GM23338 (cell line): ENCODE data around the gene MLEC. TPM values are rescaled to one million over a fixed set of nuclear protein-coding genes. Genes with fewer than 3 reads are reported as not detected.

Experiments
- ATAC-seq: fragments of 200-7000 bp; cut with Tn5 transposase; 3 replicates; pipeline ENCODE4 v1.9.1; 2020
- DNase-seq: peaks from one replicate; pipeline ENCODE4 v3.0.0-alpha.2; 2015; ENCODE audit warnings: low spot score
- H2AFZ ChIP-seq: fragments of 200-600 bp; sonication (generic); 2 replicates; pipeline ENCODE4 v1.8.0; 2016; ENCODE audit warnings: antibody characterized with exemption, mild to moderate bottlenecking, moderate library complexity
- H3F3A ChIP-seq: fragments of 200-600 bp; sonication (generic); replicated peaks from 2 replicates; pipeline ENCODE4 v1.8.0; 2017; ENCODE audit warnings: antibody characterized with exemption, mixed run types, low read depth
- H3K27ac ChIP-seq: fragments of 200-600 bp; sonication (generic); 2 replicates; pipeline ENCODE4 v1.6.1; 2016; ENCODE audit warnings: low read depth
- H3K27me3 ChIP-seq: fragments of 200-600 bp; sonication (generic); 2 replicates; pipeline ENCODE4 v1.8.0; 2016; ENCODE audit warnings: mild to moderate bottlenecking, mixed run types, moderate library complexity; ENCODE audit not compliant: insufficient read depth
- H3K36me3 ChIP-seq: fragments of 200-600 bp; sonication (generic); 2 replicates; pipeline ENCODE4 v1.8.0; 2016; ENCODE audit warnings: mild to moderate bottlenecking; ENCODE audit not compliant: insufficient read depth
- H3K4me1 ChIP-seq: fragments of 200-600 bp; sonication (generic); 2 replicates; pipeline ENCODE4 v1.8.0; 2016; ENCODE audit warnings: mild to moderate bottlenecking, moderate library complexity; ENCODE audit not compliant: insufficient read depth
- H3K4me2 ChIP-seq: fragments of 200-600 bp; sonication (generic); 2 replicates; pipeline ENCODE4 v1.7.1; 2017; ENCODE audit warnings: mixed run types
- H3K4me3 ChIP-seq: fragments of 200-600 bp; sonication (generic); 2 replicates; pipeline ENCODE4 v1.6.1; 2016; ENCODE audit warnings: mixed run types
- H3K79me2 ChIP-seq: fragments of 200-600 bp; sonication (generic); replicated peaks from 2 replicates; pipeline ENCODE4 v1.8.0; 2017; ENCODE audit warnings: mild to moderate bottlenecking; ENCODE audit not compliant: insufficient read depth
- H3K9me2 ChIP-seq: fragments of 200-600 bp; sonication (generic); 2 replicates; pipeline ENCODE4 v1.8.0; 2017; ENCODE audit not compliant: insufficient read depth
- H4K20me1 ChIP-seq: fragments of 200-600 bp; sonication (generic); replicated peaks from 2 replicates; pipeline ENCODE4 v1.8.0; 2017; ENCODE audit warnings: mild to moderate bottlenecking; ENCODE audit not compliant: insufficient read depth
- H3K27ac Mint-ChIP-seq: 2 replicates; pipeline ENCODE4 v1.8.0; 2020; ENCODE audit warnings: inconsistent platforms, mild to moderate bottlenecking, moderate library complexity, mixed read lengths
- H3K27me3 Mint-ChIP-seq: 3 replicates; pipeline ENCODE4 v1.8.0; 2022; ENCODE audit warnings: low read depth, mild to moderate bottlenecking, moderate library complexity, mixed read lengths, inconsistent platforms; ENCODE audit not compliant: insufficient read depth, poor library complexity
- H3K36me3 Mint-ChIP-seq: 3 replicates; pipeline ENCODE4 v1.8.0; 2021; ENCODE audit warnings: low read depth, mild to moderate bottlenecking, inconsistent platforms, moderate library complexity, mixed read lengths
- H3K4me1 Mint-ChIP-seq: 3 replicates; pipeline ENCODE4 v1.8.0; 2020; ENCODE audit warnings: mild to moderate bottlenecking, inconsistent platforms, mixed read lengths
- H3K4me3 Mint-ChIP-seq: 3 replicates; pipeline ENCODE4 v1.8.0; 2021; ENCODE audit warnings: moderate library complexity, mild to moderate bottlenecking, inconsistent platforms, mixed read lengths
- H3K9me3 Mint-ChIP-seq: 3 replicates; pipeline ENCODE4 v1.8.0; 2020; ENCODE audit warnings: moderate library complexity, mild to moderate bottlenecking, inconsistent platforms, mixed read lengths
- CREB1 ChIP-seq: fragments of 250-450 bp; sonication (Bioruptor Pico); IDR thresholded peaks from 2 replicates; pipeline ENCODE4 v1.5.0; 2020; ENCODE audit warnings: low read depth, mild to moderate bottlenecking, moderate library complexity
- EZH2 ChIP-seq: fragments of 200-600 bp; sonication (generic); IDR thresholded peaks from one replicate; pipeline ENCODE4 v1.8.0; 2017; ENCODE audit warnings: antibody characterized with exemption, mild to moderate bottlenecking, low read depth; ENCODE audit not compliant: unreplicated experiment
- EZH2phosphoT487 ChIP-seq: fragments of 200-600 bp; sonication (generic); IDR thresholded peaks from one replicate; pipeline ENCODE4 v1.8.1; 2018; ENCODE audit warnings: antibody characterized with exemption; ENCODE audit not compliant: unreplicated experiment
- JUNB ChIP-seq: IDR thresholded peaks from one replicate; pipeline ENCODE4 v1.6.1; 2016; ENCODE audit warnings: antibody characterized with exemption; ENCODE audit not compliant: unreplicated experiment
- NANOG ChIP-seq: IDR thresholded peaks from 2 replicates; pipeline ENCODE4 v1.6.1; 2016; ENCODE audit warnings: antibody characterized with exemption, borderline replicate concordance
- POLR2AphosphoS5 ChIP-seq: IDR thresholded peaks from 2 replicates; pipeline ENCODE4 v1.6.1; 2016; ENCODE audit warnings: antibody characterized with exemption, low read depth
- STAT1 ChIP-seq: IDR thresholded peaks from one replicate; pipeline ENCODE4 v1.6.1; 2016; ENCODE audit warnings: antibody characterized with exemption; ENCODE audit not compliant: unreplicated experiment
- ZNF114 ChIP-seq: fragments of 250-450 bp; sonication (Bioruptor Pico); IDR thresholded peaks from 2 replicates; pipeline ENCODE4 v1.5.0; 2020; ENCODE audit warnings: mild to moderate bottlenecking, moderate library complexity
- ZNF331 ChIP-seq: fragments of 250-450 bp; sonication (Bioruptor Pico); IDR thresholded peaks from 2 replicates; pipeline ENCODE4 v1.5.0; 2020; ENCODE audit warnings: low read depth, mild to moderate bottlenecking, moderate library complexity
- polyA plus RNA-seq: library from polyadenylated mRNA; unstranded; fragments of >200 nt; fragmentation: Nextera tagmentation; extraction: Ambion mirVana; gene quantifications from 2 replicates; pipeline ENCODE4 v1.2.1, GENCODE V29; 2016
- total RNA-seq: library from RNA; depleted of rRNA; stranded (reverse); fragments of >200 nt; shearing (Covaris generic); gene quantifications from 2 replicates; pipeline ENCODE4 v1.2.3, GENCODE V29; 2014
- TF ChIP-seq, protein P1 (sequence below): IDR thresholded peaks from 2 replicates; pipeline ENCODE4 v1.6.1; 2016; ENCODE audit warnings: antibody characterized with exemption
- TF ChIP-seq, protein P2 (sequence below): IDR thresholded peaks from one replicate; pipeline ENCODE4 v1.6.1; 2018; ENCODE audit warnings: antibody characterized with exemption; ENCODE audit not compliant: unreplicated experiment
- TF ChIP-seq, protein P3 (sequence below), 2 experiments: fragments of 200-600 bp in 1 of 2; sonication (generic) in 1 of 2; conservative IDR thresholded peaks; 2 replicates each; pipeline versions ENCODE4 v1.5.1 to v1.6.1; 2016 to 2017; ENCODE audit warnings: antibody characterized with exemption in 2 of 2, low read depth in 2 of 2, mild to moderate bottlenecking in 2 of 2, moderate library complexity in 1 of 2
- TF ChIP-seq, protein P4 (sequence below): fragments of 250-450 bp; sonication (Bioruptor Pico); IDR thresholded peaks from 2 replicates; pipeline ENCODE4 v1.5.0; 2020; ENCODE audit warnings: mild to moderate bottlenecking, moderate library complexity

Gene MLEC
- total and polyA plus RNA-seq, 2 experiments from 2014 or later = 225 to 264 TPM

DNA sequence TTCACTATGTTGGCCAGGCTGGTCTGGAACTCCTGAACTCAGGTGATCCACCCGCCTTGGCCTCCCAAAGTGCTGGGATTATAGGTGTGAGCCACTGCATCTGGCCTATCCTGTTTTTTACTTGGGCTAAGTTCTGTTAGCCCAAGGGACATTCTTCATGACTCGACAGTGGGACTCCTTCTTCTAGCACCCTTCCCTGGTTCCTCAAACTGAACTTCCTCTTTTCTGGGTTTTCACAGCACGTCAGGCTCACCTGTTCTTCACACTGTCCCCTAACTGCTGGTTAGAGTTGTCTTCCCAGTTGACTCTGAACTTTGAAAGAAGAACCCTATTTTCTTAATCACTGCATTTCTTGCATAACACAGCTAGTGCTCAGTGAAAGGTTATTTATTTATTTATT is 24.1 kb upstream of the MLEC start:
- DNase-seq (no peak), ATAC-seq (no peak)
- H3K9me2 ChIP-seq = no peaks in the 10 kb centered on the region
- no peak overlapping the region for H3K4me2 ChIP-seq
- Mint-ChIP-seq H3K27me3 (peaks cover 5% of the 10 kb centered on the region), H3K27ac (no peak overlapping the region), H3K9me3 (no peaks in the 10 kb centered on the region), H3K36me3 (no peaks in the 10 kb centered on the region; the same call in 2 of the 3 replicates), H3K4me3 (no peak overlapping the region), H3K4me1 (peaks cover 6% of the 10 kb centered on the region; the same call in 2 of the 3 replicates)
- no peaks in the 10 kb centered on the region for H3K27me3 ChIP-seq
- TF ChIP-seq, protein P1, sequence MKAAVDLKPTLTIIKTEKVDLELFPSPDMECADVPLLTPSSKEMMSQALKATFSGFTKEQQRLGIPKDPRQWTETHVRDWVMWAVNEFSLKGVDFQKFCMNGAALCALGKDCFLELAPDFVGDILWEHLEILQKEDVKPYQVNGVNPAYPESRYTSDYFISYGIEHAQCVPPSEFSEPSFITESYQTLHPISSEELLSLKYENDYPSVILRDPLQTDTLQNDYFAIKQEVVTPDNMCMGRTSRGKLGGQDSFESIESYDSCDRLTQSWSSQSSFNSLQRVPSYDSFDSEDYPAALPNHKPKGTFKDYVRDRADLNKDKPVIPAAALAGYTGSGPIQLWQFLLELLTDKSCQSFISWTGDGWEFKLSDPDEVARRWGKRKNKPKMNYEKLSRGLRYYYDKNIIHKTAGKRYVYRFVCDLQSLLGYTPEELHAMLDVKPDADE = no peak
- no peak for TF ChIP-seq EZH2
- TF ChIP-seq NANOG = no peak
- TF ChIP-seq, protein P2, sequence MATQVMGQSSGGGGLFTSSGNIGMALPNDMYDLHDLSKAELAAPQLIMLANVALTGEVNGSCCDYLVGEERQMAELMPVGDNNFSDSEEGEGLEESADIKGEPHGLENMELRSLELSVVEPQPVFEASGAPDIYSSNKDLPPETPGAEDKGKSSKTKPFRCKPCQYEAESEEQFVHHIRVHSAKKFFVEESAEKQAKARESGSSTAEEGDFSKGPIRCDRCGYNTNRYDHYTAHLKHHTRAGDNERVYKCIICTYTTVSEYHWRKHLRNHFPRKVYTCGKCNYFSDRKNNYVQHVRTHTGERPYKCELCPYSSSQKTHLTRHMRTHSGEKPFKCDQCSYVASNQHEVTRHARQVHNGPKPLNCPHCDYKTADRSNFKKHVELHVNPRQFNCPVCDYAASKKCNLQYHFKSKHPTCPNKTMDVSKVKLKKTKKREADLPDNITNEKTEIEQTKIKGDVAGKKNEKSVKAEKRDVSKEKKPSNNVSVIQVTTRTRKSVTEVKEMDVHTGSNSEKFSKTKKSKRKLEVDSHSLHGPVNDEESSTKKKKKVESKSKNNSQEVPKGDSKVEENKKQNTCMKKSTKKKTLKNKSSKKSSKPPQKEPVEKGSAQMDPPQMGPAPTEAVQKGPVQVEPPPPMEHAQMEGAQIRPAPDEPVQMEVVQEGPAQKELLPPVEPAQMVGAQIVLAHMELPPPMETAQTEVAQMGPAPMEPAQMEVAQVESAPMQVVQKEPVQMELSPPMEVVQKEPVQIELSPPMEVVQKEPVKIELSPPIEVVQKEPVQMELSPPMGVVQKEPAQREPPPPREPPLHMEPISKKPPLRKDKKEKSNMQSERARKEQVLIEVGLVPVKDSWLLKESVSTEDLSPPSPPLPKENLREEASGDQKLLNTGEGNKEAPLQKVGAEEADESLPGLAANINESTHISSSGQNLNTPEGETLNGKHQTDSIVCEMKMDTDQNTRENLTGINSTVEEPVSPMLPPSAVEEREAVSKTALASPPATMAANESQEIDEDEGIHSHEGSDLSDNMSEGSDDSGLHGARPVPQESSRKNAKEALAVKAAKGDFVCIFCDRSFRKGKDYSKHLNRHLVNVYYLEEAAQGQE = no peak
- no peak for TF ChIP-seq CREB1 (CRISPR knock-in tag)
- TF ChIP-seq STAT1 = no peak
- TF ChIP-seq, protein P3, sequence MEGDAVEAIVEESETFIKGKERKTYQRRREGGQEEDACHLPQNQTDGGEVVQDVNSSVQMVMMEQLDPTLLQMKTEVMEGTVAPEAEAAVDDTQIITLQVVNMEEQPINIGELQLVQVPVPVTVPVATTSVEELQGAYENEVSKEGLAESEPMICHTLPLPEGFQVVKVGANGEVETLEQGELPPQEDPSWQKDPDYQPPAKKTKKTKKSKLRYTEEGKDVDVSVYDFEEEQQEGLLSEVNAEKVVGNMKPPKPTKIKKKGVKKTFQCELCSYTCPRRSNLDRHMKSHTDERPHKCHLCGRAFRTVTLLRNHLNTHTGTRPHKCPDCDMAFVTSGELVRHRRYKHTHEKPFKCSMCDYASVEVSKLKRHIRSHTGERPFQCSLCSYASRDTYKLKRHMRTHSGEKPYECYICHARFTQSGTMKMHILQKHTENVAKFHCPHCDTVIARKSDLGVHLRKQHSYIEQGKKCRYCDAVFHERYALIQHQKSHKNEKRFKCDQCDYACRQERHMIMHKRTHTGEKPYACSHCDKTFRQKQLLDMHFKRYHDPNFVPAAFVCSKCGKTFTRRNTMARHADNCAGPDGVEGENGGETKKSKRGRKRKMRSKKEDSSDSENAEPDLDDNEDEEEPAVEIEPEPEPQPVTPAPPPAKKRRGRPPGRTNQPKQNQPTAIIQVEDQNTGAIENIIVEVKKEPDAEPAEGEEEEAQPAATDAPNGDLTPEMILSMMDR (conservative IDR thresholded peaks at IDR 0.05; ENCODE audit: low read depth in 2 of 2) = no peak
- TF ChIP-seq ZNF114 (CRISPR knock-in tag) = no peak
- no peak for TF ChIP-seq ZNF331 (CRISPR knock-in tag)
- TF ChIP-seq EZH2phosphoT487 = no peak
- TF ChIP-seq, protein P4, sequence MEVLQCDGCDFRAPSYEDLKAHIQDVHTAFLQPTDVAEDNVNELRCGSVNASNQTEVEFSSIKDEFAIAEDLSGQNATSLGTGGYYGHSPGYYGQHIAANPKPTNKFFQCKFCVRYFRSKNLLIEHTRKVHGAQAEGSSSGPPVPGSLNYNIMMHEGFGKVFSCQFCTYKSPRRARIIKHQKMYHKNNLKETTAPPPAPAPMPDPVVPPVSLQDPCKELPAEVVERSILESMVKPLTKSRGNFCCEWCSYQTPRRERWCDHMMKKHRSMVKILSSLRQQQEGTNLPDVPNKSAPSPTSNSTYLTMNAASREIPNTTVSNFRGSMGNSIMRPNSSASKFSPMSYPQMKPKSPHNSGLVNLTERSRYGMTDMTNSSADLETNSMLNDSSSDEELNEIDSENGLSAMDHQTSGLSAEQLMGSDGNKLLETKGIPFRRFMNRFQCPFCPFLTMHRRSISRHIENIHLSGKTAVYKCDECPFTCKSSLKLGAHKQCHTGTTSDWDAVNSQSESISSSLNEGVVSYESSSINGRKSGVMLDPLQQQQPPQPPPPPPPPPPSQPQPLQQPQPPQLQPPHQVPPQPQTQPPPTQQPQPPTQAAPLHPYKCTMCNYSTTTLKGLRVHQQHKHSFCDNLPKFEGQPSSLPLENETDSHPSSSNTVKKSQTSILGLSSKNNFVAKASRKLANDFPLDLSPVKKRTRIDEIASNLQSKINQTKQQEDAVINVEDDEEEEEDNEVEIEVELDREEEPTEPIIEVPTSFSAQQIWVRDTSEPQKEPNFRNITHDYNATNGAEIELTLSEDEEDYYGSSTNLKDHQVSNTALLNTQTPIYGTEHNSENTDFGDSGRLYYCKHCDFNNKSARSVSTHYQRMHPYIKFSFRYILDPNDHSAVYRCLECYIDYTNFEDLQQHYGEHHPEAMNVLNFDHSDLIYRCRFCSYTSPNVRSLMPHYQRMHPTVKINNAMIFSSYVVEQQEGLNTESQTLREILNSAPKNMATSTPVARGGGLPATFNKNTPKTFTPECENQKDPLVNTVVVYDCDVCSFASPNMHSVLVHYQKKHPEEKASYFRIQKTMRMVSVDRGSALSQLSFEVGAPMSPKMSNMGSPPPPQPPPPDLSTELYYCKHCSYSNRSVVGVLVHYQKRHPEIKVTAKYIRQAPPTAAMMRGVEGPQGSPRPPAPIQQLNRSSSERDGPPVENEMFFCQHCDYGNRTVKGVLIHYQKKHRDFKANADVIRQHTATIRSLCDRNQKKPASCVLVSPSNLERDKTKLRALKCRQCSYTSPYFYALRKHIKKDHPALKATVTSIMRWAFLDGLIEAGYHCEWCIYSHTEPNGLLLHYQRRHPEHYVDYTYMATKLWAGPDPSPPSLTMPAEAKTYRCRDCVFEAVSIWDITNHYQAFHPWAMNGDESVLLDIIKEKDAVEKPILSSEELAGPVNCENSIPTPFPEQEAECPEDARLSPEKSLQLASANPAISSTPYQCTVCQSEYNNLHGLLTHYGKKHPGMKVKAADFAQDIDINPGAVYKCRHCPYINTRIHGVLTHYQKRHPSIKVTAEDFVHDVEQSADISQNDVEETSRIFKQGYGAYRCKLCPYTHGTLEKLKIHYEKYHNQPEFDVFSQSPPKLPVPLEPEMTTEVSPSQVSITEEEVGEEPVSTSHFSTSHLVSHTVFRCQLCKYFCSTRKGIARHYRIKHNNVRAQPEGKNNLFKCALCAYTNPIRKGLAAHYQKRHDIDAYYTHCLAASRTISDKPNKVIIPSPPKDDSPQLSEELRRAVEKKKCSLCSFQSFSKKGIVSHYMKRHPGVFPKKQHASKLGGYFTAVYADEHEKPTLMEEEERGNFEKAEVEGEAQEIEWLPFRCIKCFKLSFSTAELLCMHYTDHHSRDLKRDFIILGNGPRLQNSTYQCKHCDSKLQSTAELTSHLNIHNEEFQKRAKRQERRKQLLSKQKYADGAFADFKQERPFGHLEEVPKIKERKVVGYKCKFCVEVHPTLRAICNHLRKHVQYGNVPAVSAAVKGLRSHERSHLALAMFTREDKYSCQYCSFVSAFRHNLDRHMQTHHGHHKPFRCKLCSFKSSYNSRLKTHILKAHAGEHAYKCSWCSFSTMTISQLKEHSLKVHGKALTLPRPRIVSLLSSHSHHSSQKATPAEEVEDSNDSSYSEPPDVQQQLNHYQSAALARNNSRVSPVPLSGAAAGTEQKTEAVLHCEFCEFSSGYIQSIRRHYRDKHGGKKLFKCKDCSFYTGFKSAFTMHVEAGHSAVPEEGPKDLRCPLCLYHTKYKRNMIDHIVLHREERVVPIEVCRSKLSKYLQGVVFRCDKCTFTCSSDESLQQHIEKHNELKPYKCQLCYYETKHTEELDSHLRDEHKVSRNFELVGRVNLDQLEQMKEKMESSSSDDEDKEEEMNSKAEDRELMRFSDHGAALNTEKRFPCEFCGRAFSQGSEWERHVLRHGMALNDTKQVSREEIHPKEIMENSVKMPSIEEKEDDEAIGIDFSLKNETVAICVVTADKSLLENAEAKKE = no peak
- TF ChIP-seq JUNB = no peak
- TF ChIP-seq POLR2AphosphoS5 = no peak
- no peak overlapping the region for H3K4me3 ChIP-seq
- no peaks in the 10 kb centered on the region for H3K36me3 ChIP-seq
- H3F3A ChIP-seq = no peaks in the 10 kb centered on the region; the same call in 1 of the 2 replicates
- peaks cover 5% of the 10 kb centered on the region for H3K4me1 ChIP-seq
- no peaks in the 10 kb centered on the region for H4K20me1 ChIP-seq
- H3K27ac ChIP-seq = no peak overlapping the region
- H2AFZ ChIP-seq = no peak overlapping the region
- H3K79me2 ChIP-seq = no peaks in the 10 kb centered on the region
